NCI-H2107 (cell line): ENCODE results near the gene CERCAM.

ENCODE experiments used
- DNase-seq: peaks from one replicate; lab custom pipeline; 2025; lab: John Stamatoyannopoulos, UW

Gene CERCAM

DNA sequence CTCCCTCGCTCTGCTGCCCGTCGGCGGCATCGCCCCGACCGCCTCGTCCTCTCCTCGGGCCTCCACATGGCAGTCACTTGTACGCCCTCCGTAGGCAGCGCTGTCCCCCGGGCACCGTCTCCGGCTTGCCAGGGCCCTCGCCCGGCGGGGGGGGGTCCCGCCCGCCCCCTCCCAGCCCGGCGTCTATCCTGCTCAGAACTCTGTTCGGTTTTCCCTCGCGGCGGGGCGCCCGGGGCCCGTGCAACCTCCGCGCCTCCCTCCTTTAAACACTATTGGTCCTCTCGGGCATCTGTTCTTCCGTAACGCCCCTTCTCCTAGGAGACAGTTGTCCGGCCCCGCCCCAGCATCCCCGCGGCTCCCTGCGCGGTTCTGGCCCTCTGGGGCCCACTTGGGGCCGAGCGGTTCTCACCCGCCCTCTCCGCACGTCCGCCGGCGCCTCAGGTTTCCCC is 36.0 kb downstream of the CERCAM start:
- DNase-seq, result peak; percentile 35

DNA sequence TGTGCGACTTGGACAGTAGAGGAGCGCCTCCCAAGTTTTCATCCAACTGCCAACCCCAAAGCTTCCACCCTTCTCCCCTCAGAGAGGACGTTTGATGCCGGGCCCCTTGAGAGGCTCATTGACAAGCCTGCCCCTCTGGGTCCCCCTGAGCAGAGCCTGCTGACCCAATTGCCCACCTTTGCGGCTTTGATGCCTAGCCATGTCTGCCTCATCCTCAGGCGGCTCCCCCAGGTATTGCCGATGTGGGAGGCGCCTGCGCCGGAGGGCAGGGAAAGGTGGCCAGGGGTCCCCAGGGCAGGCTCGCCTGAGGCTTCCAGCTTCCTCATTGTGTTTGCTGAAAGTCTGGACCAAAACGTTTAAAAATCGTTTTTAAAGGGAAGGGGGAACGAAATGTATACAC is 36.5 kb downstream of the CERCAM start:
- DNase-seq, result no peak

DNA sequence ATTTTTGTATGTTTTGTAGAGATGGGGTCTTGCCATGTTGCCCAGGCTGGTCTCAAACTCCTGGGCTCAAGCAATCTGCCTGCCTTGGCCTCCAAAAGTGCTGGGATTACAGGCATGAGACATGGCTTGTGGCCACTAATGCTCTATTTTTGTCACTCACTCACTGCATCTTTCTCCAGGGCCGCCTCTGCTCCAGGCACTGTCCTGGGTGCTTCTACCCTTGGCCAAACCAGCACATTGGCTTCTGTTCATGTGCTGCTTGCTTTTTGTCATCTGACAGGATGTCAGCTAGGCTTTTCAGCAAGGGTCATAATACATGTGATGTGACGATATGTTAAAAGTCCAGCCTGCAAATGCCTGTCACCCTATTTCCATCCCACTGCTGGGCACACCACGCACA is 38.4 kb downstream of the CERCAM start:
- no peak for DNase-seq

DNA sequence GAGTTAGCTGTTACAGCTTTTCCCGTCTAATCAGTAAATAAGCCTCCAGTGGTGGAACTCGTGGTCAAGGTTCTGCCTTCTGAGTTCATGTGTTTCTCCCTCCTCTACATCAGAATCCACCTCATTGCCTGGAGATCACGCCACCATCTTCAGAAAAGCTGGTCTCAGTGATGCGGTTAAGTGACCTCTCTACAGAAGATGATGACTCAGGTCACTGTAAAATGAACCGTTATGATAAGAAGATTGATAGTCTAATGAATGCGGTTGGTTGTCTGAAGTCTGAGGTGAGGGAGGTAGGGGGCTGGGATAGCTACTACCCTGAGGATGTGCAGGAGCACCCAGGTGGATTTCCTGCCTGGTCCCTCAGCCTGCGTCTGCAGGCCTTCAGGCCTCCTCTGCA is 48.4 kb downstream of the CERCAM start:
- DNase-seq, result no peak

DNA sequence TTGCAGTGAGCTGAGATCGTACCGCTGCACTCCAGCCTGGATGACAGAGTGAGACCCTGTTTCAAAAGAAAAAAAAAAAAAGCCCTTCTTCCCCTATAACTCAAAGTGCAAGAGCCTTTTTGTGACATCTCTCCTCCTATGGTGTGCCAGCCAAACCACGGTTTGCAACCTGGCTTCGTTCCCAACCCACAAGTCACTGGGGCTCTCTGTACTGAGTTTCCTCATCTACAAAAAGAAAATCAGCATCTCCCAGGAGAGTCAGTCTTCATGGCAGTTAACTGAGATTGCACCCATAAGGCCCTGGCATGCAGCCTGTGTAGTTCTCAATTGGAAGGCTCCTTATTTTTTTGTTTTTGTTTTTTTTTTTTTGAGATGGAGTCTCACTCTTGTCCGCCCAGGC is 49.9 kb downstream of the CERCAM start:
- no peak for DNase-seq

DNA sequence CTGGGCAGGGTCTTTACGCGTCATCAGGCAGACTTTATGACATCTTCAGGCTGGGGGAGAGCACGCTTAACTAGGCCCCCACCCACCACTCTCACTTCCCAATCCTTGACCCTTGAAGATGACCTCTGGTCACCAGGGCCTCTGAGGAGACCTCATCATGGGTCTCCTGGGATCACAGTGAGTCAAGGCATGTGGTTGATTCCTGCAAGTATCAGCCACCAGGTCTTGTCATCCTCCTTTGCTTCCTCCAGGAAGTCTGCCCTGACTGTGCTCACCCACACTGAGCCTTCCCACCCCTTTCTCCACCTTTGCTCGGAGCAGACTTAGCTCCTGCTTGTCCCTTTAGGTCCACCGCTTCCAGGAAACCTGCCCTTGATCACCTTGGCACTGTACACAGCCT is 52.4 kb downstream of the CERCAM start:
- no peak for DNase-seq

DNA sequence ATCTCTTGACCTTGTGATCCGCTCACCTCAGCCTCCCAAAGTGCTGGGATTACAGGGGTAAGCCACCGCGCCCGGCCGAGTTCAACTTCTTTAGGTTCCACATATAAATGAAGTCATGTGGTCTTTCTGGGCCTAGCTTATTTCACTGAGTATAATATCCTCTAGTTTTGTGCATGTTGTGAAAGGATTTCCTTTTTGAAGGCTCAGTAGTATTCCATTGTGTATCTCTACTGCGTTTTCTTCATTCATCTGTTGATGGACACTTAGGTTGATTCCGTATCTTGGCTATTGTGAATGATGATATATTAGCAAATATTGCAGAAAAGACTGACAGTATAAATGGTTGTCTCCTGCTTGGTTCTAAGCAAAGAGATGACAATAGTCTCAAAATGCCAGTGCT is 55.2 kb downstream of the CERCAM start:
- DNase-seq, result no peak

DNA sequence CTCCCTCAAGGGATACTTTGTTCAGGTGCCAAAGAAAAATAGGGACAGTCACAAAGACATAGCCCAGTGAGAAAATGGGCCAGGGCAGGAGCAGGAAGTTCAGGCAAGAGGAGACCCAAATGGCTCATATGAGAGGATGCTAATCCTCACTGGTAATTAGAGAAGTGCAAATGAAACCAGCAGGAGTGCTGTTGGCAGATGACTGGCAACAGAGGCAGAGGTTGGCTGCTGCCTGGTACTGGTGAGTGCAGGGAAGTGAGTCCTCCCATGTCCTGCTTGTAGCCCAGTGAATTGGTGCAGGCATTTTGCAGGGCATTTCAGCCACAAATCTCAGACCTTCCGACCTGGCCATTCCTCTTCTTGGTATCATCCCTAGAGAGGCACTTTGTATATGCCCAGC is 58.6 kb downstream of the CERCAM start:
- no peak for DNase-seq

DNA sequence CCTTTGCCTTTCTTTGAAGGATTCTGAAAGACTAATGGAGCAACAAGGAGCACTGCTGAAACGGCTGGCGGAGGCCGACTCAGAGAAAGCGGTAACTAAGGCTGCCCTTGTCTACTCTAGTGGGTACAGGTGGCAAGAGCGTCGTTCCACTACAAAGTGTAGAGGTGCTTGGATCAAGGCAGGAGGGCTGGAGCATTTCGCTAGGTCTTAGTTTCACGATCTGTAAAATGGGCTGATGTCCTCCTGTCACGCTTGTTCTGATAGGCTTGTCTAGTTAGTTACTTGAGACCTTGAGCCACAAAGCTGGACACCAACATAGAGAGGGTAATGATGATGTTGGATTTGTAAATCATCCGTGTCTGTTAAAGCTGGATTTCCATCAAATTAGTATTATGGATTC is 60.9 kb downstream of the CERCAM start:
- DNase-seq, result no peak

DNA sequence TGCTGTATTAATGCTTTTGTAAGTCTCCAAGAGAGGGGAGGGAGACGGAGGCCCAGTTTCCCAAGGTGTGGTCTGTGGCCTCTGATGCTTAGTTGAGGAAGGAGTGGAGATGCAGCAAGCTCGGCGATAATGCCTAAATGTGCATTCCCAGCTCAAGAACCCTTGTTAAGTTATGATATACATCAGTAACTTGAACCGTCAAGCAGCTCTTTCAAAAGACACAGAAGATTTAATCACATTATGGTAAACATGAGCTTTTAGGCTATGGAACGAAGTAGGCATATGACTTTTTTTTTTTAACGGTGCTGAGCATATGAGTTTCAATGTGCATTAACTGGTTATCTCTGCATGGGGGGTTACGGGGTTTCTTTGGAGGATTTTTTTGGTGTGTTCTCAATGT is 61.5 kb downstream of the CERCAM start:
- no peak for DNase-seq

DNA sequence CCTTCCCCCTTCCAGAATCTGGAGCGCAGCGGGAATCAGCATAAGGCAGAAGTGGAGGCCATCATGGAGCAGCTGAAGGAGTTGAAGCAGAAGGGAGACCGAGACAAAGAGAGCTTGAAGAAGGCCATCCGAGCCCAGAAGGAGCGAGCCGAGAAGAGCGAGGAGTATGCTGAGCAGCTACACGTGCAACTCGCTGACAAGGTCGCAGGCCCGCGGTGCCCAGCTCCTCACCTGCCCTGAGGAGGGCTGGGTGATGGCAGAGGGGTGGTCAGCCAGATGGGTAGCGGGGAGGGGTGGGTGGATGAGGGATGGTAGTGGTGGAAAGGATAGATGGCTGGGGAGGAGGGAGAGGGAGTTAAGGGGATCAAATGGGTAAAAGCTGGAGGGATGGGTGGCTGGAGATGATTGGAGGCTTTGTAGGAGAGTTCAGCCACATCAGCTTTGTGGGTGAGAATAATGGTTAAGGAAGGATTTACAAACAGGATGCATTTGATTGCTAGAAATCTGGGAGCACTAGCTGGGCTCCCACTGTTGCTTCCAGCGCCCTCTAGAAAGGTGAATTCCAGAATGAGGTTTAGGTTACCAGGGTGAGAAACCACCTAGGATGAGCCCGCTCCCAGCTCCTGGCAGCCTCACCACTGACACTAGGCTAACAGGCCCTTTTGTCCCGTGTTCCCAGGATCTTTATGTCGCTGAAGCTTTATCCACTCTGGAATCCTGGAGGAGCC is 64.2 kb downstream of the CERCAM start:
- DNase-seq, result no peak

DNA sequence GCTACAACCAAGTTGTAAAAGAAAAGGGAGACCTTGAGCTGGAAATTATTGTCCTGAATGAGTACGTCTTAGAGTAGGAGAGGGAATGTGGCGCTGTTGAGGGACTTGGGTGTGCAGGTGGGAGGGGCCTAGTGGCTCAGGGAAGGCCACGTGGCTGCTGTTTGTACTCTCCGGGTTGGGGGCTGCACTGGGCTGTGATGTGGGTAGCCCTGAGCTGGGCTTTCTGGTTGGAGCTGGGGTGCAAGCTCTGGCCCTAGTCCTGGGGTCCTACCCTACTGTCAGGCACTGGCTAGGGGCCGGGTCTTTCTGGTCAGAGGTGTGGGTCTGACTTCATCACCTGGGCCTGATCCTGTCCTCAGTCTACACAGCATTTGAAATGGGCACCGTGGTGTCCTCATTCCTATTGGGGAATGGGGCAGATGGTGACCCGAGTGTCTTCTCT is 64.8 kb downstream of the CERCAM start:
- no peak for DNase-seq

DNA sequence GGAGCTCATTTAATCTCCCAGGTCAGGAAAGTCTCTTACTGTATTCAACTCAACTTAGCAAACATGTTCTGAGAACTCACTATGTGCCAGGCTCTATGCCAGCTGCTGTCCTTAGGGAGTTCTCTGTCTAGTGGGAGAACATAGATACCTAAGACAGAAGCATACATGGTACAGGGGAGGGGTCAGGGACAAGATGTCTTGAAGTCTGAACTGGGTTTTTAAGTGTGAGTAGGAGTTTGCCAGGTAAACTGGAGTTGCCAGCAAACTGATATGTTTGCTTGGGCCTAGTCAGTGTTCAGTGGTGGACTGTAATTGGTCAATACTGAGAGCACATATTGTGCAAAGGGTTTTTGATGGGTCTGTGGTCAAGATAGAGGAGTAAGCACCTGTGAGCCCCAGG is 65.5 kb downstream of the CERCAM start:
- DNase-seq, result no peak
